PC-9 (cell line): ENCODE results near the gene AHCYL2.

Experiments used
- CTCF ChIP-seq: fragments of 200-600 bp; sonication (generic); conservative IDR thresholded peaks from 2 replicates; pipeline ENCODE4 v1.6.1; 2017; ENCODE audit warnings: mixed run types, antibody characterized with exemption, mild to moderate bottlenecking, moderate library complexity
- EZH2 ChIP-seq: fragments of 200-600 bp; sonication (generic); IDR thresholded peaks from 2 replicates; pipeline ENCODE4 v1.8.0; 2017; ENCODE audit warnings: antibody characterized with exemption, low read depth

GRCh38 chr7:129427526-129428045, 202.8 kb downstream of the AHCYL2 start:
- no peak for TF ChIP-seq CTCF
- TF ChIP-seq EZH2 = no peak
